Activated CD4-positive, alpha-beta T cell treated with anti-CD3 and anti-CD28 coated beads, Interleukin-2, amount 50 U/mL, for 48 hours (primary cell): Measurements from ENCODE around the gene ORC5.
"Not testable (repeated sequence)": the region's sequence is repeated elsewhere in the genome, so short reads cannot be mapped to it uniquely, and the experiment has no call there.

Experiments used
- DNase-seq, 2 experiments: peaks; one replicate each; pipeline ENCODE4 v3.0.0-alpha.2; 2020

Gene ORC5

GRCh38 chr7:104207731-104208420 lies at the start of gene ORC5:
Gene ORC5 (minus strand): TSS chr7:104208013. CDS start chr7:104207904, 109 bp downstream.
- peak; percentile 78 to 82 for DNase-seq

- no peak for DNase-seq
Observed at GRCh38 chr7:104255616-104256015, 47.8 kb upstream of the ORC5 start.

- DNase-seq, result no peak
Observed at GRCh38 chr7:104255194-104255593, 47.4 kb upstream of the ORC5 start.

GRCh38 chr7:104254696-104255095 lies 46.9 kb upstream of the ORC5 start:
- DNase-seq, result no peak

GRCh38 chr7:104252409-104253134 lies 44.8 kb upstream of the ORC5 start:
- DNase-seq, result no peak

- no peak for DNase-seq
Observed at GRCh38 chr7:104242638-104243037, 34.8 kb upstream of the ORC5 start.

GRCh38 chr7:104241538-104242209 lies 33.9 kb upstream of the ORC5 start:
- DNase-seq, result no peak

- DNase-seq, result no peak
Observed at GRCh38 chr7:104241135-104241534, 33.3 kb upstream of the ORC5 start.

GRCh38 chr7:104240401-104240800 lies 32.6 kb upstream of the ORC5 start:
- no peak for DNase-seq

GRCh38 chr7:104234990-104235389 lies 27.2 kb upstream of the ORC5 start:
- not testable (repeated sequence) for DNase-seq

GRCh38 chr7:104231054-104232046 lies 23.5 kb upstream of the ORC5 start:
- DNase-seq, result peak; percentile 12 to 34

GRCh38 chr7:104230606-104231005 lies 22.8 kb upstream of the ORC5 start:
- no peak for DNase-seq

- no peak for DNase-seq
Observed at GRCh38 chr7:104228442-104228841, 20.6 kb upstream of the ORC5 start.

- no peak for DNase-seq
Observed at GRCh38 chr7:104225451-104225850, 17.6 kb upstream of the ORC5 start.

- no peak for DNase-seq
Observed at GRCh38 chr7:104217620-104218019, 9.8 kb upstream of the ORC5 start.

GRCh38 chr7:104209063-104209462 lies 1.2 kb upstream of the ORC5 start:
- DNase-seq, result no peak

GRCh38 chr7:104208421-104208780 lies 588 bp upstream of the ORC5 start:
- DNase-seq, result no peak

GRCh38 chr7:104207348-104207730 lies 474 bp downstream of the ORC5 start:
- DNase-seq, result no peak

- DNase-seq, result no peak
Observed at GRCh38 chr7:104206841-104207240, 972 bp downstream of the ORC5 start.

GRCh38 chr7:104198673-104199278 lies 9.0 kb downstream of the ORC5 start:
- no peak for DNase-seq

- no peak for DNase-seq
Observed at GRCh38 chr7:104196161-104196560, 11.7 kb downstream of the ORC5 start.

- DNase-seq, result no peak
Observed at GRCh38 chr7:104192434-104192833, 15.4 kb downstream of the ORC5 start.
